Measurements from ENCODE around the gene CARNS1.

- no peak for TF ChIP-seq EZH2 (IDR thresholded peaks at IDR 0.05; ENCODE audit: borderline replicate concordance, low read length)
- no peak for TF ChIP-seq CTCF (conservative IDR thresholded peaks at IDR 0.05 in 1 of 2, IDR thresholded peaks at IDR 0.05 in 1 of 2; ENCODE audit: extremely low read depth in 1 of 2, insufficient read depth in 1 of 2, low read depth in 1 of 2, low read length in 2 of 2)
These were observed 22.9 kb downstream of the CARNS1 start for GRCh38 chr11:67438158-67438902.

All from mammary epithelial cell (primary cell).